Measurements from ENCODE around the gene SOCS1. TPM values are rescaled to one million over a fixed set of nuclear protein-coding genes. Genes with fewer than 3 reads are reported as not detected.

The SOCS1 gene
- total and polyA plus RNA-seq, 2 of the 4 experiments (the other 2 are of a cell fraction), result 2.0 to 22.0 TPM

GRCh38 chr16:11251525-11252481 is 4.2 kb downstream of the SOCS1 start:
- ChIA-PET CTCF (interaction anchor here (1.1 kb wide), 1 partner anchor 34 kb away, joined by 3 read pairs; no protein-coding TSS in a partner anchor), POLR2A (ENCODE audit: unreplicated experiment) (interaction anchor here (0.5 to 1.0 kb wide), 2 partner anchors 147 to 320 kb away, joined by 5 to 10 read pairs; no protein-coding TSS in a partner anchor)
- intact Hi-C loops (cut with micrococcal nuclease) (loop anchor here (5.0 to 10.0 kb wide), 3 partner anchors 117 to 220 kb away; no protein-coding TSS in a partner anchor), in situ Hi-C loops (cut with MboI; ENCODE audit: low sequenced_read_pairs) (loop anchor here (5.0 kb wide), 2 partner anchors 150 to 285 kb away; no protein-coding TSS in a partner anchor), dilution Hi-C loops (cut with HindIII; ENCODE audit: low sequenced_read_pairs, unreplicated experiment) (no loop called here)
- H2BK20ac ChIP-seq (ENCODE audit: low read depth, low read length), result peak overlapping the region; percentile 10; the same call in 1 of the 2 replicates
- peak overlapping the region; percentile 22 for H2BK5ac ChIP-seq (ENCODE audit: low read depth, low read length, poor library complexity, severe bottlenecking)
- peaks cover 31% of the 10 kb centered on the region for H3K36me3 ChIP-seq (ENCODE audit: control insufficient read depth, insufficient read depth, low read length)
- peak overlapping the region; percentile 52 for H2AK5ac ChIP-seq (ENCODE audit: low read depth, low read length)
- H4K5ac ChIP-seq (ENCODE audit: low read depth, low read length), result peak overlapping the region; percentile 24; the same call in 1 of the 2 replicates
- H3K27me3 ChIP-seq (ENCODE audit: control insufficient read depth, insufficient read depth, low read length), result no peaks in the 10 kb centered on the region
- ATAC-seq (ENCODE audit: low read depth) (no peak), DNase-seq (peak; percentile 91)
- no peak overlapping the region for H2BK120ac ChIP-seq (ENCODE audit: low read depth, low read length)
- H2BK15ac ChIP-seq (ENCODE audit: low read depth, low read length), result no peak overlapping the region
- WGBS, 2 experiments (ENCODE audit: extremely low coverage in 2 of 2, insufficient read length in 1 of 2), result 100% methylated on average over 1 of the region's 18 CpGs; no CpG with 5 or more reads in 1 of the 2 experiments
- peak overlapping the region; percentile 47 to 48; a peak in 2 of 4 replicates for H4K8ac ChIP-seq (ENCODE audit: low read depth in 2 of 2, low read length in 2 of 2)
- peak overlapping the region; percentile 87; the same call in 1 of the 2 replicates for H3K4me3 ChIP-seq (ENCODE audit: insufficient read depth, low read depth, low read length)
- H3K27ac ChIP-seq (ENCODE audit: insufficient read depth, low read length), result peak overlapping the region; percentile 81; the same call in 1 of the 2 replicates
- H3K56ac ChIP-seq (ENCODE audit: extremely low read depth, insufficient read depth, low read length), result no peak overlapping the region
- peak overlapping the region; percentile 24; the same call in 1 of the 2 replicates for H3K18ac ChIP-seq (ENCODE audit: low read depth, low read length)
- H3K23ac ChIP-seq (ENCODE audit: low read depth, low read length), result peak overlapping the region; percentile 68; the same call in 1 of the 2 replicates
- H2AFZ ChIP-seq (replicated peaks; ENCODE audit: low read length, poor library complexity), result peak overlapping the region; percentile 33
- no TSS peak for BruUV-seq (replicated peaks)
- peaks cover 12% of the 10 kb centered on the region for H3K4me1 ChIP-seq (ENCODE audit: control insufficient read depth, insufficient read depth, low read length)
- H3K14ac ChIP-seq (replicated peaks; ENCODE audit: low read depth, low read length), result peak overlapping the region; percentile 41
- no peaks in the 10 kb centered on the region for H3K9me3 ChIP-seq (ENCODE audit: control insufficient read depth, insufficient read depth, low read length)
- peak overlapping the region; percentile 12 for H2AK9ac ChIP-seq (replicated peaks; ENCODE audit: low read depth, low read length, poor library complexity)
- H3K9ac ChIP-seq (ENCODE audit: low read depth, low read length), result peak overlapping the region; percentile 91; the same call in 1 of the 2 replicates
- H3K9me1 ChIP-seq (ENCODE audit: insufficient read depth, low read length), result peaks cover 9% of the 10 kb centered on the region; the same call in 1 of the 2 replicates
- H3K79me1 ChIP-seq (ENCODE audit: low read depth in 1 of 2, low read length in 2 of 2), result peaks cover 14 to 34% of the 10 kb centered on the region in 2 experiments; a peak in 3 of 4 replicates
- H3K4ac ChIP-seq (ENCODE audit: low read depth, low read length), result peak overlapping the region; percentile 14
- H4K20me1 ChIP-seq (ENCODE audit: insufficient read depth, low read length), result peaks cover 52% of the 10 kb centered on the region
- peak overlapping the region; percentile 82 for H3K4me2 ChIP-seq (ENCODE audit: low read depth, low read length)
- H4K91ac ChIP-seq (ENCODE audit: insufficient read depth, low read depth, low read length), result peak overlapping the region; percentile 60
- no peak; the same call in 1 of the 2 replicates for TF ChIP-seq USF2 (IDR thresholded peaks at IDR 0.05; ENCODE audit: low read depth, low read length)
- TF ChIP-seq MXI1 (IDR thresholded peaks at IDR 0.05; ENCODE audit: borderline replicate concordance, low read depth, low read length), result peak; percentile 74; the same call in 1 of the 2 replicates
- no peak; the same call in 1 of the 2 replicates for TF ChIP-seq BHLHE40 (IDR thresholded peaks at IDR 0.05; ENCODE audit: low read depth, low read length)
- TF ChIP-seq NFE2L2 (IDR thresholded peaks at IDR 0.05; ENCODE audit: low read depth, low read length), result peak; percentile 43; the same call in 1 of the 2 replicates
- peak; percentile 80; the same call in 1 of the 2 replicates for TF ChIP-seq CHD1 (IDR thresholded peaks at IDR 0.05; ENCODE audit: low read depth, low read length)
- 0 out of 2 replicates have a peak, but pooled peaks have one; percentile 9 for TF ChIP-seq RAD21 (IDR thresholded peaks at IDR 0.05; ENCODE audit: low read length)
- TF ChIP-seq SMC3 (IDR thresholded peaks at IDR 0.05; ENCODE audit: low read depth, low read length), result no peak; the same call in 1 of the 2 replicates
- no peak for TF ChIP-seq CTCF (conservative IDR thresholded peaks at IDR 0.05; ENCODE audit: low read depth, low read length)
- TF ChIP-seq ELK1 (IDR thresholded peaks at IDR 0.05; ENCODE audit: borderline replicate concordance, low read depth, low read length), result no peak
- TF ChIP-seq MAZ (IDR thresholded peaks at IDR 0.05; ENCODE audit: borderline replicate concordance, low read depth, low read length), result peak; percentile 57; the same call in 1 of the 2 replicates

All from IMR-90 (cell line).